ENCODE data around the gene ATN1. TPM values are rescaled to one million over a fixed set of nuclear protein-coding genes. Genes with fewer than 3 reads are reported as not detected.

Gene ATN1
- total RNA-seq, 1 donor from 2014 or later = 207 TPM

GRCh38 chr12:6963016-6963731 lies 35.4 kb downstream of the ATN1 start:
- H3K27ac ChIP-seq = peak overlapping the region in 1 of 2 donors; percentile 2
- peaks cover 0 to 10% of the 10 kb centered on the region in 2 donors for H3K4me1 ChIP-seq
- DNase-seq (ENCODE audit: low spot score in 2 of 2) = peak in 1 of 2 donors; percentile 59

GRCh38 chr12:6963791-6964413 lies 36.1 kb downstream of the ATN1 start:
- H3K9me3 ChIP-seq = no peaks in the 10 kb centered on the region
- peak in 1 of 2 donors; percentile 61 for DNase-seq (ENCODE audit: low spot score in 2 of 2)
- intact Hi-C loops (cut with DNase I) = loop anchor here (1.0 kb wide), 1 partner anchor 40 kb away; no protein-coding TSS in a partner anchor
- no peak overlapping the region for H3K27ac ChIP-seq
- TF ChIP-seq CTCF (IDR thresholded peaks at IDR 0.05) = no peak
- H3K4me3 ChIP-seq = no peak overlapping the region
- H3K27me3 ChIP-seq = no peaks in the 10 kb centered on the region
- H3K36me3 ChIP-seq = peaks cover 34 to 38% of the 10 kb centered on the region in 2 donors
- peaks cover 0 to 15% of the 10 kb centered on the region in 2 donors for H3K4me1 ChIP-seq

More at GRCh38 chr12:6963016-6963731, 35.4 kb downstream of the ATN1 start:
- TF ChIP-seq CTCF (IDR thresholded peaks at IDR 0.05) = no peak
- Histone ChIP-seq H3K27me3 (no peaks in the 10 kb centered on the region), H3K4me3 (no peak overlapping the region), H3K9me3 (no peaks in the 10 kb centered on the region), H3K36me3 (peaks cover 30 to 31% of the 10 kb centered on the region in 2 donors)
- intact Hi-C loops (cut with DNase I) = no loop called here

GRCh38 chr12:6964605-6965025 lies 36.9 kb downstream of the ATN1 start:
- Histone ChIP-seq H3K27ac (peak overlapping the region; percentile 64 to 75), H3K36me3 (peaks cover 34 to 42% of the 10 kb centered on the region in 2 donors), H3K4me1 (peaks cover 0 to 22% of the 10 kb centered on the region in 2 donors), H3K27me3 (no peaks in the 10 kb centered on the region), H3K9me3 (no peaks in the 10 kb centered on the region), H3K4me3 (no peak overlapping the region)
- intact Hi-C loops (cut with DNase I) = loop anchor here (1.0 kb wide), 3 partner anchors 18 to 95 kb away; no protein-coding TSS in a partner anchor
- no peak for DNase-seq (ENCODE audit: low spot score in 2 of 2)
- no peak for TF ChIP-seq CTCF (IDR thresholded peaks at IDR 0.05)

- intact Hi-C loops (cut with DNase I) = loop anchor here (1.0 kb wide), 2 partner anchors 19 to 96 kb away; no protein-coding TSS in a partner anchor
- peaks cover 34 to 42% of the 10 kb centered on the region in 2 donors for H3K36me3 ChIP-seq
- DNase-seq (ENCODE audit: low spot score in 2 of 2) = peak in 1 of 2 donors; percentile 90
- H3K9me3 ChIP-seq = no peaks in the 10 kb centered on the region
- peak; percentile 82 to 88 (median 84) for TF ChIP-seq CTCF (IDR thresholded peaks at IDR 0.05)
- H3K27ac ChIP-seq = peak overlapping the region; percentile 64 to 75
- peaks cover 0 to 28% of the 10 kb centered on the region in 2 donors for H3K4me1 ChIP-seq
- H3K27me3 ChIP-seq = no peaks in the 10 kb centered on the region
- H3K4me3 ChIP-seq = no peak overlapping the region
Measured at GRCh38 chr12:6965026-6965661, 37.4 kb downstream of the ATN1 start.

GRCh38 chr12:6965714-6966113 lies 38.0 kb downstream of the ATN1 start:
- Histone ChIP-seq H3K27me3 (no peaks in the 10 kb centered on the region), H3K36me3 (peaks cover 34 to 42% of the 10 kb centered on the region in 2 donors), H3K4me3 (no peak overlapping the region), H3K9me3 (no peaks in the 10 kb centered on the region), H3K27ac (peak overlapping the region in 1 of 2 donors; percentile 75), H3K4me1 (peaks cover 0 to 28% of the 10 kb centered on the region in 2 donors)
- no peak for DNase-seq (ENCODE audit: low spot score in 2 of 2)
- TF ChIP-seq CTCF (IDR thresholded peaks at IDR 0.05) = no peak
- intact Hi-C loops (cut with DNase I) = loop anchor here (1.0 kb wide), 2 partner anchors 19 to 96 kb away; no protein-coding TSS in a partner anchor

Data from ascending aorta (tissue), 2 donors.